Endodermal cell (in vitro differentiated cells): ENCODE results near the gene NUP98. TPM values are rescaled to one million over a fixed set of nuclear protein-coding genes. Genes with fewer than 3 reads are reported as not detected.

ENCODE experiments used
- DNase-seq: peaks from one replicate; pipeline ENCODE4 v3.0.0-alpha.2; 2017
- H3K27ac ChIP-seq: 2 replicates; pipeline ENCODE4 v1.5.1; 2013; ENCODE audit warnings: mild to moderate bottlenecking, low read depth, low read length, moderate library complexity
- H3K27me3 ChIP-seq: 2 replicates; pipeline ENCODE4 v1.6.1; 2013; ENCODE audit warnings: mild to moderate bottlenecking, low read length, moderate library complexity; ENCODE audit not compliant: insufficient read depth, control insufficient read depth, poor library complexity, severe bottlenecking
- H3K36me3 ChIP-seq: 2 replicates; pipeline ENCODE4 v1.7.0; 2013; ENCODE audit warnings: mild to moderate bottlenecking, low read length, moderate library complexity; ENCODE audit not compliant: control insufficient read depth, insufficient read depth
- H3K4me1 ChIP-seq: one replicate; pipeline ENCODE4 v1.7.0; 2013; ENCODE audit warnings: low read length; ENCODE audit not compliant: control insufficient read depth, insufficient read depth
- H3K4me3 ChIP-seq: 2 replicates; pipeline ENCODE4 v1.5.1; 2013; ENCODE audit warnings: mild to moderate bottlenecking, low read length, moderate library complexity
- H3K9ac ChIP-seq: 2 replicates; pipeline ENCODE4 v1.6.1; 2013; ENCODE audit warnings: mild to moderate bottlenecking, low read length, moderate library complexity; ENCODE audit not compliant: poor library complexity, severe bottlenecking; ENCODE audit errors: extremely low read depth
- H3K9me3 ChIP-seq: 2 replicates; pipeline ENCODE4 v1.6.1; 2013; ENCODE audit warnings: mild to moderate bottlenecking, low read length, moderate library complexity; ENCODE audit not compliant: control insufficient read depth
- H3K27ac Mint-ChIP-seq: 2 replicates; pipeline ENCODE4 v1.8.0; 2020; ENCODE audit warnings: mixed read lengths
- H3K27me3 Mint-ChIP-seq: 2 replicates; pipeline ENCODE4 v1.8.0; 2021; ENCODE audit warnings: mild to moderate bottlenecking, mixed read lengths; ENCODE audit not compliant: insufficient read depth
- H3K36me3 Mint-ChIP-seq: 2 replicates; pipeline ENCODE4 v1.8.0; 2020; ENCODE audit warnings: low read depth, mixed read lengths
- H3K4me1 Mint-ChIP-seq: 2 replicates; pipeline ENCODE4 v1.8.0; 2020; ENCODE audit warnings: mixed read lengths
- H3K4me3 Mint-ChIP-seq: 2 replicates; pipeline ENCODE4 v1.8.0; 2020; ENCODE audit warnings: mild to moderate bottlenecking, moderate library complexity, mixed read lengths
- H3K9me3 Mint-ChIP-seq: 2 replicates; pipeline ENCODE4 v1.8.0; 2020; ENCODE audit warnings: mild to moderate bottlenecking, mixed read lengths
- CTCF ChIP-seq: fragments of 200-600 bp; sonication (generic); conservative IDR thresholded peaks from 2 replicates; pipeline ENCODE4 v1.5.0; 2021; ENCODE audit warnings: antibody characterized with exemption, mild to moderate bottlenecking
- WGBS, 2 experiments: methylation state at CpG; one replicate each; pipeline versions ENCODE4 v1.1.5 to v1.1.7; 2013; ENCODE audit warnings: missing lambda C conversion rate in 2 of 2, mixed read lengths in 1 of 2; ENCODE audit not compliant: insufficient coverage in 1 of 2, insufficient read length in 1 of 2; 5-methylcytosine and 5-hydroxymethylcytosine counted together
- total RNA-seq, 2 donors: library from RNA; stranded (reverse); fragmentation: NEBNext Ultra II Directional in 1 of 2; extraction: Animal tissue kit (Norgen Biotek cat#: 25700) in 1 of 2; gene quantifications; 2 replicates in 1 of 2; 3 replicates in 1 of 2; pipeline ENCODE4 v1.2.1, GENCODE V29; 2021

The NUP98 gene
- total RNA-seq, 2 donors from 2014 or later, result 81.6 to 92.6 TPM

- H3K27ac ChIP-seq, result no peak overlapping the region
- WGBS, 2 experiments, result 95 to 96% methylated on average over 13 to 14 of the region's 14 CpGs
- H3K27me3 ChIP-seq, result no peaks in the 10 kb centered on the region
Observed at GRCh38 chr11:3639841-3640240, 157.5 kb downstream of the NUP98 start.

GRCh38 chr11:3638513-3638912, 158.8 kb downstream of the NUP98 start:
- H3K9me3 Mint-ChIP-seq, result peaks cover 2% of the 10 kb centered on the region
- H3K27ac ChIP-seq, result no peak overlapping the region
- no peak for TF ChIP-seq CTCF
- H3K9ac ChIP-seq, result no peak overlapping the region
- peaks cover 3% of the 10 kb centered on the region for H3K4me1 Mint-ChIP-seq
- no peak overlapping the region for H3K4me3 Mint-ChIP-seq
- H3K36me3 Mint-ChIP-seq, result peaks cover 3% of the 10 kb centered on the region
- no peak overlapping the region for H3K4me3 ChIP-seq
- no peaks in the 10 kb centered on the region for H3K36me3 ChIP-seq
- H3K27me3 ChIP-seq, result no peaks in the 10 kb centered on the region
- no peak overlapping the region for H3K27ac Mint-ChIP-seq
- WGBS, 2 experiments, result 90 to 94% methylated on average over 3 to 5 of the region's 5 CpGs
- H3K27me3 Mint-ChIP-seq, result peaks cover 13% of the 10 kb centered on the region
- no peaks in the 10 kb centered on the region for H3K4me1 ChIP-seq
- no peak for DNase-seq
- H3K9me3 ChIP-seq, result no peaks in the 10 kb centered on the region

More at GRCh38 chr11:3639841-3640240, 157.5 kb downstream of the NUP98 start:
- Histone ChIP-seq H3K4me1 (no peaks in the 10 kb centered on the region), H3K9ac (no peak overlapping the region), H3K9me3 (peaks cover 10% of the 10 kb centered on the region), H3K36me3 (no peaks in the 10 kb centered on the region), H3K4me3 (no peak overlapping the region)
- no peak overlapping the region for H3K27ac Mint-ChIP-seq
- no peak for DNase-seq
- H3K4me3 Mint-ChIP-seq, result no peak overlapping the region
- H3K9me3 Mint-ChIP-seq, result peaks cover 14% of the 10 kb centered on the region
- peaks cover 3% of the 10 kb centered on the region for H3K4me1 Mint-ChIP-seq
- peaks cover 16% of the 10 kb centered on the region for H3K27me3 Mint-ChIP-seq
- TF ChIP-seq CTCF, result no peak
- H3K36me3 Mint-ChIP-seq, result peaks cover 11% of the 10 kb centered on the region

GRCh38 chr11:3637201-3637600, 160.2 kb downstream of the NUP98 start:
- no peaks in the 10 kb centered on the region for H3K27me3 ChIP-seq
- Mint-ChIP-seq H3K9me3 (no peaks in the 10 kb centered on the region), H3K36me3 (peaks cover 3% of the 10 kb centered on the region), H3K4me3 (no peak overlapping the region), H3K4me1 (no peaks in the 10 kb centered on the region), H3K27me3 (peaks cover 13% of the 10 kb centered on the region), H3K27ac (no peak overlapping the region)
- DNase-seq, result no peak
- no peak overlapping the region for H3K9ac ChIP-seq
- H3K9me3 ChIP-seq, result no peaks in the 10 kb centered on the region
- H3K36me3 ChIP-seq, result no peaks in the 10 kb centered on the region
- no peak overlapping the region for H3K4me3 ChIP-seq
- no peaks in the 10 kb centered on the region for H3K4me1 ChIP-seq
- H3K27ac ChIP-seq, result no peak overlapping the region
- 88% methylated on average over 13 of the region's 13 CpGs; no CpG with 5 or more reads in 1 of the 2 experiments for WGBS, 2 experiments
- no peak for TF ChIP-seq CTCF
